A172 (cell line): Measurements from ENCODE around the gene CYP4F11. TPM values are rescaled to one million over a fixed set of nuclear protein-coding genes. Genes with fewer than 3 reads are reported as not detected.
"Not testable (repeated sequence)": the region's sequence is repeated elsewhere in the genome, so short reads cannot be mapped to it uniquely, and the experiment has no call there.

Experiments
- DNase-seq: peaks from one replicate; pipeline ENCODE4 v3.0.0-alpha.2; 2015; ENCODE audit warnings: low spot score
- total RNA-seq: library from RNA; depleted of rRNA; stranded (reverse); fragments of >200 nt; shearing (Covaris generic); gene quantifications from 2 replicates; pipeline ENCODE4 v1.2.3, GENCODE V29; 2014; rRNA removed

Gene CYP4F11
- total RNA-seq = 0.62 and 2.2 TPM in 2 replicates

- DNase-seq = peak; percentile 51
Observed at GRCh38 chr19:15934332-15935078, at the start of gene CYP4F11. Gene CYP4F11, minus strand, starts transcription at chr19:15934529. Its CDS starts 121 bp downstream, at chr19:15934408.

GRCh38 chr19:15979293-15979692 is 45.0 kb upstream of the CYP4F11 start:
- DNase-seq = no peak

- DNase-seq = no peak
Observed at GRCh38 chr19:15977690-15978089, 43.4 kb upstream of the CYP4F11 start.

- DNase-seq = no peak
Observed at GRCh38 chr19:15976836-15977689, 42.7 kb upstream of the CYP4F11 start.

- no peak for DNase-seq
Observed at GRCh38 chr19:15974856-15975255, 40.5 kb upstream of the CYP4F11 start.

GRCh38 chr19:15972043-15972442 is 37.7 kb upstream of the CYP4F11 start:
- not testable (repeated sequence) for DNase-seq

- no peak for DNase-seq
Observed at GRCh38 chr19:15971224-15971780, 37.0 kb upstream of the CYP4F11 start.

GRCh38 chr19:15964231-15964630 is 29.9 kb upstream of the CYP4F11 start:
- no peak for DNase-seq

- no peak for DNase-seq
Observed at GRCh38 chr19:15962319-15962718, 28.0 kb upstream of the CYP4F11 start.

GRCh38 chr19:15954820-15955219 is 20.5 kb upstream of the CYP4F11 start:
- DNase-seq = no peak

GRCh38 chr19:15948223-15949058 is 14.1 kb upstream of the CYP4F11 start, which contains the start of gene OR10H4:
Gene OR10H4, plus strand, starts transcription at chr19:15949008. Its CDS starts 0 bp downstream, at chr19:15949008.
- DNase-seq = no peak

GRCh38 chr19:15945301-15945700 is 11.0 kb upstream of the CYP4F11 start:
- DNase-seq = no peak

GRCh38 chr19:15944401-15944800 is 10.1 kb upstream of the CYP4F11 start:
- DNase-seq = no peak

GRCh38 chr19:15937771-15938170 is 3.4 kb upstream of the CYP4F11 start:
- DNase-seq = no peak

GRCh38 chr19:15936950-15937349 is 2.6 kb upstream of the CYP4F11 start:
- no peak for DNase-seq

- DNase-seq = no peak
Observed at GRCh38 chr19:15936173-15936572, 1.8 kb upstream of the CYP4F11 start.

GRCh38 chr19:15935167-15935702 is 906 bp upstream of the CYP4F11 start:
- peak; percentile 3 for DNase-seq

- DNase-seq = not testable (repeated sequence)
Observed at GRCh38 chr19:15933761-15934331, 483 bp downstream of the CYP4F11 start.

GRCh38 chr19:15928321-15928720 is 6.0 kb downstream of the CYP4F11 start:
- no peak for DNase-seq

- no peak for DNase-seq
Observed at GRCh38 chr19:15926484-15926883, 7.8 kb downstream of the CYP4F11 start.

- no peak for DNase-seq
Observed at GRCh38 chr19:15923702-15924101, 10.6 kb downstream of the CYP4F11 start.
